GM19328 (cell line): ENCODE measurements around the gene RHBDD1.
A peak's percentile ranks its signal among the peaks of the same experiment; 100 is the strongest.

Source experiments
- ATAC-seq: cut with Tn5 transposase; IDR thresholded peaks from one replicate; pipeline ENCODE4 v1.9.1; 2021; ENCODE audit warnings: mild to moderate bottlenecking, moderate library complexity; ENCODE audit not compliant: unreplicated experiment

Gene RHBDD1

DNA sequence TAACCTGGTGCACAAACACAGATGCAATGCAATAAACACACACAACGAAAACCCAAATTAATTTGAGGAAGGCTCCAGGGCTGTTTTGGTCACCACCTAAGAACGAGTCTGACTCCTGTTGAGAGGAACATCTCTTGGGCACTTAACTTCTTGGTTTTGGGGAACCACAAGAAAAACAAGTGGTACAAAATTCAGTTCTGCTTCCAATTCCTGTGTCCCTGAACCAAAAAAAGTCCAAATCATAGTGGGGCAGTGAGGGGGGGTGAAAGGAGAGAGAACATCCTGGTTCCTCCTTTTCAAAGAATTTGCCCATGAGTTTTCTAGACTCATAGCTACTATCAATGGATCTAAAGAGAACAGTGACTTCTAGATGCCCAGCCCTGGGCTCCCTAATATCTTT lies 184.6 kb downstream of the RHBDD1 start:
- ATAC-seq = no peak

DNA sequence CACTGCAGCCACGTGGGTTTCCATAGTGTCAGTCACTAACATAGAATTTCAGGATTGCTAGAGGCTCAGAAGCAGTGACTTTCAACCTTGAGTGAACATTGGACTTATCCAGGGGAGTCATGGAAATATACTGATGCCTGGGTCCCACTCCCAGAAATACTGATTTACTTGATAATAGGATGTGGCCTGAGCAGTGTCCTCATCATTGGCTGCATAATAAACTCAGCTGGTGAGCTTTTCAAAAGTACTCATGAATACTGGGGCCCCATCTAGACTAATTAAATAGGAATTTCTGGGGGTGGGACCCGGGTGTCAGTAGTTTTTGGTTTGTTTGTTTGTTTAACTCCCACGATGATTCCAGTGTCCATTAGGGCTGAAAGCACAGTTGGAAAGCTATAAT lies 186.8 kb downstream of the RHBDD1 start:
- no peak for ATAC-seq

DNA sequence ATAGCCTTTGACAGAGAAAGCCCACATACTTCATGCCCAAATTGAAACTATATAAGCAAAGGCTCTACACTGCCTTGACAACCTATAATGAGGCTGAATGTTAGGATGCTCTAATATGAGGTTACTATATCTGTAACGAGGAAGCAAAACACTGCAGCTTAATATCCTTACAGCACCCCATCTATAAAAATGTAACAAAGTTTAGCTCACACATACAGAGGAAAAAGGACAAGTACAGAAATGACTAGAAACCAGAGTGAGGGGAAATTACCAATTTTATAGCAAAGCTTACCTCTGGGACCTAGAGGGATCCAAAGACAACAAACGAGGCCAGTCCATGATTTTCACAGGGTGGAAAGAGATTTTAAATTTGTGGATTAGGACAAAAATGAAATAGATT lies 189.7 kb downstream of the RHBDD1 start:
- no peak for ATAC-seq

DNA sequence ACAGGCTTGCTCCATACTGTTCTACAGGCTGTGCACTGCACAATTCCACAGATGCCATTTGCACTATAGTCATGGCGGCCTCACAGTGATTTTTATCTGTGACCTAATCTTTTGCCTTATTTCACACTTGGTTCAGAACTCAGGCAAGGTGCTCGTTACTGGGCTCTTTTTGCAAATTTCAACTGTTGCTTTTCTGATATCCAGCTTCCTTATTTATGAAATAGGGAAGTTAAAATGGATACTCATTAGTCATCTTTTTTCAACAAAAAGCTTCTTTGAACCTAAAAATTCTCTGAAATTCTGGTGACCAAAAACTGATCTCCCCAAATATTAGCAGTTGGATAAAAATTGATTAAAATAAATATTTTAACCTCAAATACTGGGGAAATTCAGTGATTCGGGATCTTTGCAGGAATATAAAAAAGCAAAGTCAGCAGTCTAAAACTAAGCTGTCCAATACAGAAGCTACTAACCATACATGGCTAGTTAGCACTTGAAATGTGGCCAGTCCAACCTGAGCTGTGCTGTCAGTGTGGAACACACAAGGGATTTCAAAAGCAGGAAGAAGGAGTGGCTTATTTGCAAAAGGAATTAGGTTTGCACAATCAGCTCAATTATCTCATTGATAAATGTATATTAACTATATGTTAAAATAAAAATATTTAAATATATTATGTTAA lies 193.7 kb downstream of the RHBDD1 start:
- ATAC-seq = no peak

DNA sequence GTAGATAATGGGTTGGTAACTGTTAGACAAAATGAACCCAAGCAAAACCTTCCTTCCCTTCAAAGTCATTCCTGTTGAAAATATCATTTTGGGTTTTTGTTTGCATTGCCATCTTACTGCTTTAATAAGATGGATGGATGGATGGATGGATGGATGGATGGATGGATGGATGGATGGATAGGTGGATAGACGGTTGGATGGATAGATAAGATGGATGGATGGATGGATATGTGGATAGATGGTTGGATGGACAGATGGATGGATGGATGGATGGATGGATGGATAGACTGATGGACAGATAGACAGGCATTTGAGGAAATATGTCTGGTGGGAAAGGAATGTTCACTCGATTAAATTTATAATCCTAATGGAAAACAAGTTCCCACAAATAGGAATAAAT lies 194.9 kb downstream of the RHBDD1 start:
- ATAC-seq = no peak

DNA sequence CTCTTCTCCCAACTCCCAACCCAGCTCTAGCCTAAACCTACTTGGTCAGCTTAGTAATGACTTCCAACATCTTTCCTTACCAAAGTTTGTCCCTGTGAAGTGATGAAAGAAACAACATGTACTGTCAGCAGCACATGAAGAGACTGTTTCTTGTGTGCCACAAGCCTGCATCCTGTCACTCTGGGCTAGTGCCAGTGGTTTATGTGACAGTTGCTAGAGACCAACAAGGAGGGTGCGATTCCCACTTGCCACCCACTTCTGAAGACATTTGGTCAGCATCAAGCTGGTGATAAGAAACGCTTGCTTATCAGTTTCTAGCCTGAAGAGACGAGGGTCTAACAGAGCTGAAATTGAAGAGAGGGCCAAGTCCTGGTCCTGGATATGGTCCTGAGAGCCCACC lies 195.5 kb downstream of the RHBDD1 start:
- ATAC-seq = no peak

DNA sequence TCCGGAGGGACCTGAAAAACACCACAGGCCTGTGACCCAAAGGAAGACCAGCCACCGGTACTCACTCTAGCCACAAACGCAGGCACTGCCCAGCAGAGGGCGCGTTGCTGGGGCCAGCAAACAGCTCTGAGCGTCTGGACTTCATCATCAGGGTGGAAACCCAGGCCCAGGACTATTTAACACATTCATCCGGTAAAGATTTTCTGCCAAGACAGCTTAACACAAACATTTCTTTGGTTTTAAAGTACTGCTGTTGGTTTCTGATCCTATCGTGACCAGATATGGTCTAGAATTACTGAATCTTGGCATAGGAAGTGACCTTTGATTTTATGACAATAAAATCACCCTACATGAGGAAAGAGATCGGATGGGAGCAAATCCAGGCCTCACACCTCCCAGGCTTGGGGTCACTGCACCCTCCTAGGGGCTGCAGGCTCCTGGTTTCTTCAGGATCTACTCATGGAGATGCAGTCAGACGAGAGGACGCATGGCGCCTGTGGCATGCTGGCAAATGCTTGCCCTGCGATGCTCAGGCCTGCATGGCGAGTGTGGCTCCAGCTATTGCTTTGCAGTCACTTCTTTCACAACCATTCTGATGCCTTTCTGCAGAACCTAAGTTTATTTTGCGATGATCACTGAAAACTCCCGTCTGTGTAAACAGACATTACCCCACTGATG lies 197.8 kb downstream of the RHBDD1 start:
- ATAC-seq = peak; percentile 79

DNA sequence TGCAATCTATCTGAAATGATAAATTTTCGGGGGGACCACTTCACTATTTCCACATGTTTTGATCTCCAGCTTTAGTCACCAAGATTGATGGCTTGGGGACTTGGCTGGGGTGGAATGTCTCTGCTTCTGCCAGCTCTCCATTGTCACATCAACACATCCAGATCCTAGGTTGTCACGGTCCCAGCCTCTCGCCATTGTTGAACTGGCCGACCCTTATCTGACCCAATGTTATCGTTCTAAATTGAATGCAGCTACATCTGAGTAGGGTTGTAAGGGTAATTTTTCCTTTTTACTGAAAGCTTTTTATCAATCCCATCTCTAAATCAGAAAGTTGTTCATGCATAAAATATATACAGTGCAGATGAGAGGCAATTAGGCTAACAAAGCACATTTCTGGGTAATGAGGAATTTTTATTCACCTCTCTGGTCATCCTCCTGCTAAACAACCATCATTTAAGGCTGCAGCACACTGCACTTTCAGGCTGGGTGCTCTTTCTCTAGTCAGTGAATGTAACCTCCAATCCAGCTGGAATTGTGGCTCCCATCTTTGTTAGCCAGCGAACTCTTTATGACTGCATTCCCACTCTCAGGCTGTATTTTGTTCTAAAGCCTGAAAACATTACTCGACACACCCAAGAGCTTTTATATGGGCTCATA lies 200.0 kb downstream of the RHBDD1 start:
- no peak for ATAC-seq

DNA sequence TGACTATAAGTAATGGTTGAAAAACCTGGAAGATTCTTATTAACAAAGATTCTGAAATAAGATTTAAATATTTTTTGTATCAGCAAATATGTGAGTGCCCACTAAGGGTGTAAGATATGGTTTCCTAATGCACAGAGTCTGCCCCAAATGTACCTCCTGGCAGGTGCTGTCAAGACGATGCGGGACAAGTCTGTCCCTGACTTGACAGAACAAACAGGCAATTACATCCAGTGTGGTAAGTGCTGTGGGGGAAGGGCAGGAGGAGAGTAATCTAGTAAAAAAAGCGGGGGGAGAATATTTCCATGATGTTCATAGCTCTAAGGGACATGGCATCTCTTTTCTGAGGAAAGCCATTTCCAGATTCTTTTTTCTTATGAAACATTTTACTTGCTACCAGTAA lies 200.7 kb downstream of the RHBDD1 start:
- no peak for ATAC-seq

DNA sequence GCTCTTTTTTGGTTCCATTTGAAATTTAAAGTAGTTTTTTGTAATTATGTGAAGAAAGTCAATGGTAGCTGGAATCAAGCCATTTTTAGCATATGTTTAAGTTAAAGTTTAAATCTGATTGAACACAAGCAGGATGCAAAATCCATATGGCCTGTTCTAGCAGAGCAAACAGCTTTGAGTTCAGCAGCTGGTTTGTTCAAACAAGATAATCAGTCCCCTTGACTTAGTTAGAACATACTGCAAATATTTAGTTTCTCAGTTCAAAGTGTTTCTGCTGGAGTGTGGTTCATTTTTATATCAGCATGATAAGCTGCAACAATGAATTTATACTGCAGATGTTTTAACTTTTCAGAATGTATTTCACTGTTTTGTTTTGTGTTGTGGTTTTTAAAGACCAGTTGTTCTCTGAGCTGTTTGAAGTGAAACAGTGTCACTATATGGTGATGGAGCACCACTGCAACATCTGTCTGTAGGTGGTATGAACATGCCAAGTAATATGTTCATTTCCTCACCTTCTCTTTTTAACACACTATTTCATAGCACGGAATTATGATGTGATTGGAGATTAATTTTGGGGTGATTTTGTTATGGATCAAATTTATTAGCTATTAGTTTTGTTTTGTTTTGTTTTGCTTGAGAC lies 202.8 kb downstream of the RHBDD1 start:
- no peak for ATAC-seq

DNA sequence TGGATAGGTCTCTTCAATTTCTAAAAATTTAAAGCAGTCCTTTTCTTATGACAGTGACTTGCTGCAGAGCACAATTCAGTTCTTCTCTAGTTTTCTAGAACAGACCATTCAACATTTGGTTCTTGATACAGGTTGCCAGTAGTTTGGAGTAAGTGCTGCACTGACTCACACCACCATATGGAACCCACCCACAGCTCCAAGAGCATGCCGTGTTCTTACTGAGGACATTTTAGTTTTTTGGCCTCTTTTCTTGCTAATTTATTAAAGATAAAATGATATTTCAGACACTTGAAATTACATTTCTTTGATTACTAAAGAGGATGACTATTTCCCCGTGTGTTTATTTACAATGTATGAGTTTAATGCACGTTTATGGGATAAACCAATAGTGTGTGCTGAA lies 208.1 kb downstream of the RHBDD1 start:
- ATAC-seq = no peak
